ENCODE measurements around the gene SEMA5A. TPM values are rescaled to one million over a fixed set of nuclear protein-coding genes. Genes with fewer than 3 reads are reported as not detected.

SEMA5A gene
- total RNA-seq, 4 donors from 2014 or later: 2.4 to 129 (median 10.0) TPM

DNA sequence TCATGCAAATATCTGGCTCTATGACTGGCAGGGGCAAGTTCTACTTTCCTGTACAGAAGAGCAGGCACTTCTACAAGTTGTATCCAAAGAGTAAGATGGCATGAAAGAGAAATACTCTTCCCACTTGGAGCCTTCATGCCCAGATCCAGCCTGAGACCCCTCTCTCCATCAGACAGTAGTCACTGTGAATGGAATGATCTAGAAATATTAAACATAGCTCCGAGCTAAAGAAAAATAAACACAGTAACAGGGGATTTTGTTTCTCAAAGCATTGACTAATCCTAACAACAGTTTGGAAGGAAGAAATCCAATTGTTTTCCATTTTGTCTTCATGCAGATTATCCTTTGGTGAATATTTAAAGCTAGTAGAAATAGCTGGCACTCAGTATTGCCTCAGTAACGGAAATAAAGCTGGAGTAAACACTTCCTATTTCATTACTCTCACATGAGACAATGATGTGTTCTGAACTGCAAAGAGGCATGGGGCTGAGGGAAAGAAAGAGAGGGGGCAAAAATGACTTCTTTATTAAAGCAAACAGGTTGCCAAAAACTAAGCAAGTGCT, 100.0 kb downstream of the SEMA5A start:
- no peak for DNase-seq
- Histone ChIP-seq H3K36me3 (no peaks in the 10 kb centered on the region), H3K4me1 (no peaks in the 10 kb centered on the region), H3K27ac (no peak overlapping the region), H3K9me3 (no peaks in the 10 kb centered on the region), H3K4me3 (no peak overlapping the region), H3K27me3 (no peaks in the 10 kb centered on the region)
- intact Hi-C loops (cut with DNase I; ENCODE audit: low total_unique reads): no loop called here
- TF ChIP-seq, protein P1, sequence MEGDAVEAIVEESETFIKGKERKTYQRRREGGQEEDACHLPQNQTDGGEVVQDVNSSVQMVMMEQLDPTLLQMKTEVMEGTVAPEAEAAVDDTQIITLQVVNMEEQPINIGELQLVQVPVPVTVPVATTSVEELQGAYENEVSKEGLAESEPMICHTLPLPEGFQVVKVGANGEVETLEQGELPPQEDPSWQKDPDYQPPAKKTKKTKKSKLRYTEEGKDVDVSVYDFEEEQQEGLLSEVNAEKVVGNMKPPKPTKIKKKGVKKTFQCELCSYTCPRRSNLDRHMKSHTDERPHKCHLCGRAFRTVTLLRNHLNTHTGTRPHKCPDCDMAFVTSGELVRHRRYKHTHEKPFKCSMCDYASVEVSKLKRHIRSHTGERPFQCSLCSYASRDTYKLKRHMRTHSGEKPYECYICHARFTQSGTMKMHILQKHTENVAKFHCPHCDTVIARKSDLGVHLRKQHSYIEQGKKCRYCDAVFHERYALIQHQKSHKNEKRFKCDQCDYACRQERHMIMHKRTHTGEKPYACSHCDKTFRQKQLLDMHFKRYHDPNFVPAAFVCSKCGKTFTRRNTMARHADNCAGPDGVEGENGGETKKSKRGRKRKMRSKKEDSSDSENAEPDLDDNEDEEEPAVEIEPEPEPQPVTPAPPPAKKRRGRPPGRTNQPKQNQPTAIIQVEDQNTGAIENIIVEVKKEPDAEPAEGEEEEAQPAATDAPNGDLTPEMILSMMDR (IDR thresholded peaks at IDR 0.05): no peak
- no peak for TF ChIP-seq POLR2A (IDR thresholded peaks at IDR 0.05)

DNA sequence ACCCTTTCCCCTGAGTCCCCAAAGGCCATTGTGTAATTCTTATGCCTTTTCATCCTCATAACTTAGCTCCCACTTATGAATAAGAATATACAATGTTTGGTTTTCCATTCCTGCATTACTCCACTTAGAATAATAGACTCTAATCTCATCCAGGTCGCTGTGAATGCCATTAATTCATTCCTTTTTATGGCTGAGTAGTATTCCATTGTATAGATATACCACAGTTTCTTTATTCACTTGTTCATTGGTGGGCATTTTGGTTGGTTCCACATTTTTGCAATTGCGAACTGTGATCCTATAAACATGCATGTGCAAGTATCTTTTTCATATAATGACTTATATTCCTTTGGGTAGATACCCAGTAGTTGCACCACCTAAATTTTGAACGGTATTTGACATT, 101.5 kb downstream of the SEMA5A start:
- no peak for DNase-seq
- no peaks in the 10 kb centered on the region for H3K27me3 ChIP-seq
- TF ChIP-seq, protein P1 (IDR thresholded peaks at IDR 0.05): no peak
- TF ChIP-seq POLR2A (IDR thresholded peaks at IDR 0.05): no peak
- intact Hi-C loops (cut with DNase I; ENCODE audit: low total_unique reads): no loop called here
- H3K36me3 ChIP-seq: no peaks in the 10 kb centered on the region
- no peak overlapping the region for H3K27ac ChIP-seq
- H3K9me3 ChIP-seq: no peaks in the 10 kb centered on the region
- H3K4me3 ChIP-seq: no peak overlapping the region
- no peaks in the 10 kb centered on the region for H3K4me1 ChIP-seq

DNA sequence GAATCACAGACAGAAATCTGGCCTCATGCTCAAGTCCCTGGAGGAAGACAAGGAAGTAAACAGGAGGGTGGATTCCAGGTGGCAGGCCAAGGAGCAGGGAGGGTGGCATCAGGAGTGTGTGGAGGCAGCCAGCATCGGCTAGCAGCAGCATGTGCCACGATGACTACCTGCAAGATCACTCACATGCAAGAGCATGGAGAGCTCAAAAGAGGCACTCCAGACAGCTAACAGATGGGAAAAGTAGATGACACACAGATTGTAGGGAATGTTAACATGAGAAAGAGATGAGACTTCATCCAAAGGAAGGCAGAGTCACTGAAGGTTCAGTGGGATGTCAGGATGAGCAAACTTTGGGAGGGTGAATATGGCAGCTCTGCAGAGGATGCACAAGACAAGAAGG, 104.3 kb downstream of the SEMA5A start:
- Histone ChIP-seq H3K4me3 (no peak overlapping the region), H3K27ac (no peak overlapping the region), H3K9me3 (no peaks in the 10 kb centered on the region), H3K27me3 (no peaks in the 10 kb centered on the region), H3K4me1 (no peaks in the 10 kb centered on the region), H3K36me3 (no peaks in the 10 kb centered on the region)
- DNase-seq: no peak
- TF ChIP-seq POLR2A (IDR thresholded peaks at IDR 0.05): no peak
- TF ChIP-seq, protein P1 (IDR thresholded peaks at IDR 0.05): no peak
- intact Hi-C loops (cut with DNase I; ENCODE audit: low total_unique reads): no loop called here

DNA sequence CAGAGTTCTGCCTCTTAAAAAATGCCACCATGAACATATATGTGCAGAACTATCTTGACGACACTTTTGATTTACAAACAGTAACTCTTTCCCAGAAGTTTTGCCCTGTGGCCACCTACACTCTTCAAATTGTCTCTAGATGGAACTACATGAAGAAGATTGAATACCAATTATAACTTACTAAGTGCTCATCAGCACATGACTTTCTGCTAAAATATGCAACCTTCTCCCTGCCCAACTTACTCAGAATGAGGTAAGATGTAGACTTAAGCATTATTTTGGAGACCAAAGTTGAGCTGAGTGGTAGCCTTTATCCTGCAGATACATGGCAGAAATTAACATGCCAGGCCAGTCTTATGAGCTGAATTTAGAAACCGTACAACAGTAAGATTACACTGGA, 105.4 kb downstream of the SEMA5A start:
- intact Hi-C loops (cut with DNase I; ENCODE audit: low total_unique reads): no loop called here
- no peak for TF ChIP-seq POLR2A (IDR thresholded peaks at IDR 0.05)
- TF ChIP-seq, protein P1 (IDR thresholded peaks at IDR 0.05): no peak
- DNase-seq: no peak
- H3K4me3 ChIP-seq: no peak overlapping the region
- no peaks in the 10 kb centered on the region for H3K36me3 ChIP-seq
- no peak overlapping the region for H3K27ac ChIP-seq
- no peaks in the 10 kb centered on the region for H3K9me3 ChIP-seq
- H3K27me3 ChIP-seq: no peaks in the 10 kb centered on the region
- H3K4me1 ChIP-seq: no peaks in the 10 kb centered on the region

DNA sequence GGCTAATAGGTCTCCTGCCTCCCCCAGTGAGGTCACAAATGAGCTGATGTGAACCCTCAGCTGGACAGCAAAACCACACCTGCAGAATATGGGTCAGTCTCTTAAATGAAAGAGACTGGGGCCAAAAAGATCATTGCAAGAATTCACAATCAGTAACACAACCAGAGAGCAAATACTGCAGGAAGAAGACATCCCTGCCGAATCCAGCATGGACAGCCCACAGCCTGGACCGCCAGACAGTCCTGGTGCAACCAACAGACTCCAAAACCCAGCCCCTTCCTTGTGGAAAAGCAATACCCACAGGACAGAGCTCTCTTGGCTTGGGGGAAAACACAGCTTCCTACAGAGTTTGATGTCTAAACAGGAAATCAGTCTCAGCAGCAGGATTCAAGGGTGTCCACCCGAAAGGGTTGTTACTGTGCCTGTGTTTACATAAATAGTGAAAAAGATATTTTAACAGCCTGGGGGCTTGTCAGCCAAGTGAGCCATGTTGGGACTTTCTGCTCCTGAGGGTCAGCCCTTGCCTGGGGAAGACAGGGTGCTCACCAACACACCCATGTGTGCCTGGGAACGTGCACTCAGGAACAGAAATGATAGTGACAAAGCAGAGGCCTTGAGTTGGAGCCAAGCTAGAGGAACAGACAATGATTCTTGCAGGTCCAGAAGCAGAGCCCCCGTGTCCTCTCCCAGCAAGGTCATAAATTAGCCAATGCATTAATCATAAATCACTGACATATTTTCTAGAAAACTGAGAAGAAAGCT, 106.2 kb downstream of the SEMA5A start:
- no peak overlapping the region for H3K4me3 ChIP-seq
- H3K9me3 ChIP-seq: no peaks in the 10 kb centered on the region
- H3K4me1 ChIP-seq: no peaks in the 10 kb centered on the region
- no peaks in the 10 kb centered on the region for H3K36me3 ChIP-seq
- no peak overlapping the region for H3K27ac ChIP-seq
- H3K27me3 ChIP-seq: no peaks in the 10 kb centered on the region
- DNase-seq: no peak
- no peak for TF ChIP-seq POLR2A (IDR thresholded peaks at IDR 0.05)
- TF ChIP-seq, protein P1 (IDR thresholded peaks at IDR 0.05): no peak
- intact Hi-C loops (cut with DNase I; ENCODE audit: low total_unique reads): no loop called here

Measured in uterus (tissue), 4 donors.